CD4-positive, alpha-beta T cell treated with Interleukin-21 for 1 hour (primary cell): ENCODE measurements around the gene NHLRC3.
"Not testable (repeated sequence)": the region's sequence is repeated elsewhere in the genome, so short reads cannot be mapped to it uniquely, and the experiment has no call there.

Experiments
- DNase-seq: peaks from one replicate; pipeline ENCODE4 v3.0.0-alpha.2; 2020

Gene NHLRC3, protein sequence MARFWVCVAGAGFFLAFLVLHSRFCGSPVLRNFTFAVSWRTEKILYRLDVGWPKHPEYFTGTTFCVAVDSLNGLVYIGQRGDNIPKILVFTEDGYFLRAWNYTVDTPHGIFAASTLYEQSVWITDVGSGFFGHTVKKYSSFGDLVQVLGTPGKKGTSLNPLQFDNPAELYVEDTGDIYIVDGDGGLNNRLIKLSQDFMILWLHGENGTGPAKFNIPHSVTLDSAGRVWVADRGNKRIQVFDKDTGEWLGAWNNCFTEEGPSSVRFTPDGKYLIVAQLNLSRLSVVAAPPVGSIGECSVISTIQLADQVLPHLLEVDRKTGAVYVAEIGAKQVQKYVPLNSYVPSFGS

DNA sequence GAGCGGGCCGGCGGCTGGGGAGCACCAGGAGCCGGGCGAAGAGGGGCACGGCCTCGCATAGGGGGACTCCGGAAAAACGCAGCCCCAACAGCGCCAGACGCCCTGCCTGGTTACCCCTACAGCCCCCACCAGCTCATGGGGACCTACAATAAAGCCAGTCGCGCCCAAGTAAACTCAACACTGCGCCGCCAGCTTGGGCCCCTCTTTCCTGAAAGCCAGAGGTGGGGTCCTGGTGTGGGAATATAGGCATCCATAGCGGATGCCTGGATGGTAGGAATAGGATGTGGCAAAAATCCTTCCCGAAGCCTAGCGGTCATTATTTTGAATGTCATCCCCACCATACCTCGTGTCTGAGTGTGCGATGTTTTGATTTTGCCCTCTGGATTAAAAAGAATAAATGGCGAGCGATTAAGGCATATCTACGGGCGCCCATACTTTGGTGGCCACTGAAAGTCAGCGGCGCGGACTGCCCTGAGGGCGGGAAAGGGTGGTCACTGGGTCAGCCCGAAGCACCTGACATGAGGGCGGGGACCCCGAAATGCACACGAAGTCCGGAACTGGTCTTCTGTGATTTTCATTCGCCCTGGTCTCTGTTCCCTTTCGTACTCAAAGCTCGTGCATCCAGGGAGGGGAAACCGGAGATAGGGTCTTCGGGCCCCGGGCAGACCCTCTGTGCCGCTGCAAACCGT, at the start of gene NHLRC3, which contains the start of gene PROSER1:
TSS of gene NHLRC3 (plus strand) at position 577 of the 689 bp plus-strand sequence. CDS start 184 bp downstream, outside the sequence.
TSS of gene PROSER1 (minus strand) at position 210 of the 689 bp plus-strand sequence. CDS start 847 bp downstream, outside the sequence.
- peak; percentile 89 for DNase-seq

DNA sequence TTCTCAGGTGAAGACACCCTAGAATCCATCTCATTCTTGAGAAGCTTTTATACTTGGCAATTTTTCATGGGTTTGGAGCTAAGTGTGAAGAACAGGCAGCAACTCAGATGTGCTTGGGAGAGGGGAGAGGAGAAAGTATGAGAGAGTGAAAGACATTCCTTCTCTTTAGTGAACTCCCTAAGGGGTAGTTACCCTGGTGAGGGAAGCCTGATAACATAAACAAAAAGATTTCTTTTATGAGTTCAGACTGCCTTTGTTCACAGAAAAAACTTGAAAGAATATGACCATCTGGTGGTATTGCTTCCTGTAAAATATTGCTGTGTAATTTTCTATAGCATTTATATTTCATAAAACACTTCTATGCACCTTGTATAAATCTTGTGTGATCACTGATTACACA, 47.6 kb upstream of the NHLRC3 start, which contains the start of gene STOML3:
TSS of gene STOML3 (minus strand) at position 139 of the 400 bp plus-strand sequence. CDS start at position 29, 110 bp downstream.
- DNase-seq = no peak

DNA sequence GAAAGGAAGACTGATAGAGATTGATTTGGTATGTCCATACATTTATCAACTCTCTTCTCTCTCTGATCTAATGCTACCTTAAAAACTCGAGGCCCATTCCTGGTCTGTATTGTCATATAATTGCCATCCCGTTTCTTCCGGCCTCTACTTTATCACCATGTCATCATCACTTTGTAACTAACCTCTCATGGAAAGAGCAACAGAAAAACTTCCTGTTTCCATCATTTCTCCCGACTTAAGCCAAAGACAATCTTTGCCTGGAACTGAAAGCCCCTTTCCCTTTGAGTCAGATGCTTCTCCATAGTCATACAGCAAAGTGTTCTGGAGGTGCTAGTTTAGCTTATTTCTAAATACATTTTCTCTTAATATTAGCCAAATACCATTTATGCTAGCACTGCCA, 44.9 kb upstream of the NHLRC3 start:
- DNase-seq = no peak

GRCh38 chr13:38998739-38999138, 39.5 kb upstream of the NHLRC3 start:
- no peak for DNase-seq

DNA sequence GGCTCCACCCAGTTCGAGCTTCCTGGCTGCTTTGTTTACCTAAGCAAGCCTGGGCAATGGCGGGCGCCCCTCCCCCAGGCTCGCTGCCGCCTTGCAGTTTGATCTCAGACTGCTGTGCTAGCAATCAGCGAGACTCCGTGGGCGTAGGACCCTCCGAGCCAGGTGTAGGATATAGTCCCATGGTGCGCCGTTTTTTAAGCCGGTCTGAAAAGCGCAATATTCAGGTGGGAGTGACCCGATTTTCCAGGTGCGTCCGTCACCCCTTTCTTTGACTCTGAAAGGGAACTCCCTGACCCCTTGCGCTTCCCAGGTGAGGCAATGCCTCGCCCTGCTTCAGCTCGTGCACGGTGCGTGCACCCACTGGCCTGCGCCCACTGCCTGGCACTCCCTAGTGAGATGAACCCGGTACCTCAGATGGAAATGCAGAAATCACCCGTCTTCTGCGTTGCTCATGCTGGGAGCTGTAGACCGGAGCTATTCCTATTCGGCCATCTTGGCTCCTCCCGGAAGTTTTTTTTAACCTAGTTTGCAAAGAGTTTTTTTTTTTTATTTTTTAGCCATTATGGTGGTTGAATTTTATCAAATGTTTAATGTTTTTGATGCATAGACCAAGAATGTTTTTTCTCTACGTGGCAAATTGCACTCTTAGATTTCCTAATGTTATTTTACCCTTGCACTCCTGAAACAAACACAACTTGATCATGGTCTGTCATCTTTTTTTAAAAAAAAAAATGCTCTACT, 31.7 kb upstream of the NHLRC3 start:
- not testable (repeated sequence) for DNase-seq

GRCh38 chr13:39012608-39013007, 25.6 kb upstream of the NHLRC3 start:
- DNase-seq = no peak

DNA sequence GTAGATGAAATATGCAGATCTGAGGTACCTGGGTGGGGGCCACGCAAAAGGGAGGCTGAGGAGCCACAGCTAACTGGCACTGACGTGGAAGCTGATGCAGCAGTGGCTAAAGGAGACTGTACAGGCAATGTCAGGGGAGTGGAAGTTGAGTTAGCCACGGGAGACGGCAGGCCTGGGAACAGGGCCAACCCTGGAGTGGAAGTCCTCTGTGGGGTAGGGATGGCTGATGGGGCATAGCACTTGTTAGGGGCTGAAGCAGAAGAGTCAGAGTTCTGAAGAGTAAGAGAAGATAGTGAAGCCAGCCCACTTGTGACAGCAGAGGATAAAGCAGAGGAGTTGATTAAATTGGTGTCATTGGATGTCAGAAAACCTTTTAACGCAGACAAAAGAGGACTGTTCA, 24.8 kb upstream of the NHLRC3 start:
- no peak for DNase-seq

- no peak for DNase-seq
Measured at GRCh38 chr13:39016087-39016486, 22.2 kb upstream of the NHLRC3 start.

DNA sequence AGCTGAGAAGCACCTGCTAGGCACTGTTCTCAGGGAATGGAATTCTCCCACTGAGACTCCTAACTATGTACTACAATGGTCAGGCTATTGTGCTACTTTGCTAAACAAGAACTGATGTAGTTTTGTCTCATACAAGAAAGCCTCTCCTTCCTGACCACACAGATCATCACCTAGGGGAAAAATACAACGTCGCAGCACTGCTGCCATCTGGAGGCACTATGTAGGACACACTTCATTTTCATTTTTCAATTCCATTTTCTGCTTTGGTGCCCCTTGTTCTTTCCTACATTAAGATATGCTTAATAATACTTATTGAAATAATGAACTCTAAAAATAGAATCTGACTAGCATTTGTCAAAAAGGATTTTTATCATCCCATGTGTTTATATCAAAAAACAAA, 21.5 kb upstream of the NHLRC3 start:
- DNase-seq = peak; percentile 16

GRCh38 chr13:39020853-39021462, 17.3 kb upstream of the NHLRC3 start:
- DNase-seq = no peak

DNA sequence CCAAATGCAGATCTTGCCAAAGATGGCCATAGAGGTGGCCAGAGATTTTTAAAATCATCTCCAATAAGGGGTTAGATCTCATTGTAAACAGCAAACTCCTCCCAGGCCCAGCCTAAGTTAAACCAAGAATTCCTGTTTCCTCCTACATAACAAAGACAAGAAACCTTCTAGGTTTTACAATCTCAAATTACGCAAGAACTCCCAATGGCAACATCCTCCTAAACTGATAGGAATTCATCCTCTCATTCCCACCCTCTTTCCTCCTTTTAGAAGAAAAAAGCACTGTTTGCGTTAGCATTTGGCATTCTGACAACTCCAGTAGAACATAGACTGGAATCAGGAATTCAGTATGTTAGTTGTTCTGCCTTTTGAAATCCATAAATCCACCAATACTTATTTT, 14.9 kb upstream of the NHLRC3 start:
- DNase-seq = no peak

GRCh38 chr13:39023761-39024160, 14.5 kb upstream of the NHLRC3 start:
- no peak for DNase-seq

DNA sequence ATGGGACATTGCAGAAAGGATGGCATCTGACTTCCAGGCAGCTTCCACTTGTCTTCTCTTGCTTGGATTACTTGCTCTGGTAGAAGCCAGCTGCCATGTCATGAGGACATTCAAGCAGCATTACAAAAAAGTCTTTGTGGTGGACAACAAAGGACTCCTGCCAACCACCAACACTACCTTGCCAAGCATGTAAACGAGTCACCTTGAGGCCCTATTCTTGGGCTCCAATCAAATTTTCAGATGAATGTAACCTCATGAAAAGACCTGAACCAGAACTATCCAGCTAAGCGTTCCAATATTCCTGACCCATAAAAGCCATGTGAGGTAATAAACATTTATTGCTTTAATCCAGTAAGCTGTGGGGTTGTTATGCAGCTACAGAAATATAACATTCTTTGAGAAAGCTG, 12.8 kb upstream of the NHLRC3 start:
- DNase-seq = no peak

- DNase-seq = no peak
Measured at GRCh38 chr13:39032150-39032549, 6.1 kb upstream of the NHLRC3 start.

GRCh38 chr13:39034085-39034484, 4.2 kb upstream of the NHLRC3 start:
- DNase-seq = no peak

- DNase-seq = no peak
Measured at GRCh38 chr13:39035204-39035603, 3.1 kb upstream of the NHLRC3 start.

- DNase-seq = no peak
Measured at GRCh38 chr13:39035799-39036198, 2.5 kb upstream of the NHLRC3 start.

- peak; percentile 38 for DNase-seq
Measured at GRCh38 chr13:39036212-39036611, 2.0 kb upstream of the NHLRC3 start.

- no peak for DNase-seq
Measured at GRCh38 chr13:39037410-39037879, 811 bp upstream of the NHLRC3 start.

DNA sequence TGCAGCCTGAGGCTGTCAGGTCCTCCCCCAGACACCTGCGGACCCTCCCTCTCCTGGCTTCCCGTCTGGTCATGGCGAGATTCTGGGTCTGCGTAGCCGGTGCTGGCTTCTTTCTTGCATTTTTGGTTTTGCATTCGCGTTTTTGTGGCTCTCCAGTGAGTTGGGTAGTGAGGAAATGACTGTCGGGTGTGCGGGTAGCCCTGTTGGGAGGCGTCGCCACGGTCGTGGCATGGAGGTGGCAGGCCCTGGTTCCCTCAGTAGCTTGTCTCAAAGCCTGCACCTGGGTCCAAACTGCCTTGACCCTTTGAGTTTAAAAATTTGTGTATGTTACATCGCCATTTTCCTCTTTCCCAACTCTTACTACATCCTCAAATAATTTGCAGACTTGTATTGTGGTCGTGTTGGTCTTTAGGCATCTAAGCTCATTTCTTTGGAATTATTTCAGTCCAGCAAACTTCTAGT, 344 bp downstream of the NHLRC3 start:
- peak; percentile 61 for DNase-seq

DNA sequence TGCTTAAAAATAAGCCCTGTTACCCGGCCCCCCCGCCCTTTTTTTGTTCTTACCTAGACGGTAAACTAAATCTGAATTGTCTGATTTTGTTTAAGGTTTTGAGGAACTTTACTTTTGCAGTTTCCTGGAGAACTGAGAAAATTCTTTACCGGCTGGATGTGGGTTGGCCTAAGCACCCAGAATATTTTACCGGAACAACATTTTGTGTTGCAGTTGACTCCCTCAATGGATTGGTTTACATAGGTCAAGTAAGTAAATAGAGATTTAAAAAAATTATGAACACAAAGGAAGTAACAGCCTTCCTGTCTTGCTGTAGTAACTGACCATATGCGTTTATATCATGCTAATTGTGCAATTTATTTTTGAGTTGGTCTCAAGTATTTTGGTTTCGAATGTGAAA, 785 bp downstream of the NHLRC3 start:
- no peak for DNase-seq

DNA sequence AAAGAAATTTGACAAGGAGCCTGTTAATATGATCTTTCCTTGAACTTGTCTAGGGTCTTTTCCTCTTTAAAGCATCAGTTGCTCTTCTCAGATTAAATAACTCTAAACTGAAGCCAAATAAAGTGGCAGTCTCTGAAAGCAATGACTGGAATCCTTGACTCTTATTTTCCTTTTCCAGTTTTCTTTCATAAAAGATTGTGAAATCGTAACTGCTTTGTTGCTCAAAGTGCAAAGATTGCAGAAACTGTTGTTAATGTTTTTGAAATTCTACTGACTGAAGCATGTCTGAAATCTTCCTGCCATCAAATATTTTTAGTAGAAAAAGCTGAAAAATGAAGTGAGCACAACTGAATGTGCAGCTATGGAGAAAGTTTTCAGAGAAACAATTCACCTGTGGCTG, 1.9 kb downstream of the NHLRC3 start:
- no peak for DNase-seq

GRCh38 chr13:39044536-39044935, 6.3 kb downstream of the NHLRC3 start:
- DNase-seq = no peak
